Measurements from ENCODE around the gene MACROD1.

The MACROD1 gene

DNA sequence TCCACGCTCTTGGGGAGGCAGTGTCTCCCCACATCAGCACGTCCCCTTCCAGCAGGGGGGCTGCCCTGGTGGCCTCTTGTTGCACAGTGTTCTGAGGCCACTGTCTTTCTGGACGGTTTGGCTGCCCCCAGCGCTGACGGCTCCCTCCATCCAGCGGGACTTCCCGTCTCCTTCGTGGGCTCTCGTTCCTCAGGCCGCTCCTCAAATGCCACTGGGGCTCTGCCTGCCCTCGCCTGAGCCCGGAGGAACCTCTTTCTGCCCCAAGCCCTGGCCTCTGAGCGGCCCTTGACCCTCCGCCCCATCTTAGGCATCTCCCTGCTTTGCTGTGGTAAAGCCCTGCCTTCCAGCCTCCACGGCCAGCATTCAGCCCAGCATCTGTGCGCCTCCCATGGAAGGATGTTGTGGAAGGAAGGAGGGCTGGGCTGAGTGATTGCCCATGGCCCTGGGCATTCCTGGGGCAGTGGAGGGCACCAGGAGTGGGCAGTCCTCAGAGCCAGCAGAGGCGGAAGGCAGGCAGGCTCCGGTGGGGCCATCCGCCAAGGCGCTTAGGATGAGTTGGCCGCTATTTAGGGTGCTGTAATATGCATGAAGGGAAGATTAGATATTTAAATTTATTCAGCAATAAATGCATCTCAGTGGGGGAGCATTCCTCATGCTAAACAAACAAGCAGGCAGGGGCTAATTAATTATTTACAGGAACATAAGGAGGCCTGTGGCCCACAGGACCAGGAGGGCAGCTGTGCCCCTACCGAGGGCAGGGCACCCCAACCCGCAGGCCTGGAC is 161.9 kb downstream of the MACROD1 start:
- Histone ChIP-seq H3K36me3 (ENCODE audit: control insufficient read depth, insufficient read depth, low read length) (no peaks in the 10 kb centered on the region), H3K27ac (ENCODE audit: low read length) (no peak overlapping the region), H3K4me3 (ENCODE audit: low read length) (no peak overlapping the region), H3K9me3 (ENCODE audit: control insufficient read depth, insufficient read depth, low read length) (no peaks in the 10 kb centered on the region), H3K27me3 (ENCODE audit: control insufficient read depth, insufficient read depth, low read length) (peaks cover 27% of the 10 kb centered on the region), H3K4me1 (ENCODE audit: control insufficient read depth, insufficient read depth, low read length) (peaks cover 4% of the 10 kb centered on the region; the same call in 1 of the 2 replicates)
- WGBS (ENCODE audit: insufficient coverage, insufficient read length): no CpG with 5 or more reads among the region's 23 CpGs
- no peak for DNase-seq (ENCODE audit: low read depth, low spot score)

DNA sequence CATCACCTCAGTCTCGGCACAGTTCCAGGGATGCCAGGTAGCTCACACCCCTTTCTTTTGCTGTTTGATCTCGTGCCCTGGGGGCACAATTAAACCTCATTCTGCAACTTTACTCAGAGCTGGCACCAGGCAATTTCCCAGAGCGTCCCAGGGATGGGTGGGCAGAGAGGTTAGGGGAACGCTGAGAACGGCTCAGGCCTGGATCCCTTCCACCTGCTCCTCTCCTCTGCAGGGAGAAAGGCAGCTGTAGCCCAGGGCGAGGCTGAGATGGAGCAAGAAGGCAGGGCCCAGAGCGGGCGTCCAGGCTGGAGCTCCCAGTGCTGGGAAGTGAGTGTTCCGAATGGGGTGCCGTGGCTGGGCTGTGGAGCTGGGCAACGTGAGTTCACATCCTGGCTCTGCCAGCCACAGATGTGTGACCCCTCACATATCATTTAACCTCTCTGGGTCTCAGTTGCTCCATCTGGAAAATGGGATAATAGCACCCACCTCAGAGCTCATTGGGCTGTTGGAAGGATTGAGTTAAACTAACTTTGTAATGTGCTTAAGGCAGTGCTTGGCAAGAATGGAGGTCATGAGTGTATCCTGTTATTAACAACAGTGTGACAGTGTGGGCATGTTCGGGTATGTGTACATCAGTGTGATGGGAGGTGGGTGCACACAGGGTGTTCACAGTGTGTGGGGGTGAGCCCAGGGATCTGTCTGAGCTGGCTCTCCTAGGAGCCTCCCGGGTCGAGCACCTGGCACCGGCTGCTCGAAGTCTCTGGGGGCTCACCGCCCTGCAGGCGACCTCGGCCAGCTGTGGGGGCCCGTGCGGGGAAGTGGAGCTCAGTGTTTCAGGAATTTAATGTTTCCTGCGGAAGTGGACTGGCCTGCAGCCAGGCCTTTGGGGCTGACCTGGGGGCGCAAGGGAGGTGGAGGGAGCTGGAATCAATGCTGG is 164.2 kb downstream of the MACROD1 start:
- Histone ChIP-seq H3K36me3 (ENCODE audit: control insufficient read depth, insufficient read depth, low read length) (peaks cover 8% of the 10 kb centered on the region), H3K27me3 (ENCODE audit: control insufficient read depth, insufficient read depth, low read length) (peaks cover 13% of the 10 kb centered on the region), H3K9me3 (ENCODE audit: control insufficient read depth, insufficient read depth, low read length) (no peaks in the 10 kb centered on the region), H3K27ac (ENCODE audit: low read length) (no peak overlapping the region), H3K4me1 (ENCODE audit: control insufficient read depth, insufficient read depth, low read length) (peaks cover 3% of the 10 kb centered on the region), H3K4me3 (ENCODE audit: low read length) (no peak overlapping the region)
- WGBS (ENCODE audit: insufficient coverage, insufficient read length): no CpG with 5 or more reads among the region's 23 CpGs
- DNase-seq (ENCODE audit: low read depth, low spot score): no peak

- H3K4me3 ChIP-seq (ENCODE audit: low read length): peak overlapping the region; percentile 14; the same call in 1 of the 2 replicates
- H3K27me3 ChIP-seq (ENCODE audit: control insufficient read depth, insufficient read depth, low read length): peaks cover 5% of the 10 kb centered on the region; the same call in 1 of the 2 replicates
- no CpG with 5 or more reads among the region's 60 CpGs for WGBS (ENCODE audit: insufficient coverage, insufficient read length)
- no peak overlapping the region for H3K27ac ChIP-seq (ENCODE audit: low read length)
- peaks cover 3% of the 10 kb centered on the region for H3K4me1 ChIP-seq (ENCODE audit: control insufficient read depth, insufficient read depth, low read length)
- no peak for DNase-seq (ENCODE audit: low read depth, low spot score)
- H3K9me3 ChIP-seq (ENCODE audit: control insufficient read depth, insufficient read depth, low read length): no peaks in the 10 kb centered on the region
- peaks cover 17% of the 10 kb centered on the region for H3K36me3 ChIP-seq (ENCODE audit: control insufficient read depth, insufficient read depth, low read length)
Observed at GRCh38 chr11:64000740-64001483, 165.0 kb downstream of the MACROD1 start.

DNA sequence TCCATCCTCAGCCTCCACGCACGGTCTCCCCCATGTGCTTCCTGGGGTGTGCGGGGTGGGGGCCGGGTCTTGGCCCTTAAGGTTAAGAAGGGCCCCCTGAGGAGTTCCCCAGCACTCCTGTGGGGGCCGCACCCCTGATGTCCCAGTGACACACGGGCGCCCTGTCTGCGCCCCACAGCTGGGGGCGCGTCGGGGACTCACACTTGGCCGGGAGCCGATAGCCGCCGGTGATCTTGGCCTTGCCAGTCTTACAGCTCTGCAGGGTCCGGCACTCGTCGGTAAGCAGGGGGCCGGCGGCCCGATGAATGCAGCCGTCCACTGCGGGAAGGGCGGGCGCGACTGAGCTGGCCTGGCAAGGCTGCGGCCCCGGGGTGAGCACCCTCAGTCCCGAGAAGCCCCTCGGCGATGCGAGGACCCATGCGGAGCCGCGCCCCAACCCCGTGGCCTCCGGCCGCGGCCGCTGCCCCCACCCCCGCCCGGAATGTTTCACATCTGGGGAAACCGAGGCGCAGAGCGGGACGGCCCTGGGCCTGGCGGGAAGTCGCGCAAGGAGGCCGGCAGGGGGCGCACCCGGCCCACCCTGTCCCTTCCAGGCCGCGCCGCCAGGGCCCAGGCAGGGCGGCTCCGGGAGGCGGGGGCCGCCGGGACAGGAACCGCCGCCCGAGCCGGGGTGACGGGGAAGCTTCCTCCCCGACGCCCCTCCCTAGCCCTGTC is 165.7 kb downstream of the MACROD1 start:
- no CpG with 5 or more reads among the region's 67 CpGs for WGBS (ENCODE audit: insufficient coverage, insufficient read length)
- peaks cover 21% of the 10 kb centered on the region for H3K36me3 ChIP-seq (ENCODE audit: control insufficient read depth, insufficient read depth, low read length)
- H3K27ac ChIP-seq (ENCODE audit: low read length): no peak overlapping the region
- no peaks in the 10 kb centered on the region for H3K27me3 ChIP-seq (ENCODE audit: control insufficient read depth, insufficient read depth, low read length)
- H3K9me3 ChIP-seq (ENCODE audit: control insufficient read depth, insufficient read depth, low read length): no peaks in the 10 kb centered on the region
- peak overlapping the region; percentile 40 for H3K4me3 ChIP-seq (ENCODE audit: low read length)
- H3K4me1 ChIP-seq (ENCODE audit: control insufficient read depth, insufficient read depth, low read length): peaks cover 3% of the 10 kb centered on the region
- DNase-seq (ENCODE audit: low read depth, low spot score): no peak

DNA sequence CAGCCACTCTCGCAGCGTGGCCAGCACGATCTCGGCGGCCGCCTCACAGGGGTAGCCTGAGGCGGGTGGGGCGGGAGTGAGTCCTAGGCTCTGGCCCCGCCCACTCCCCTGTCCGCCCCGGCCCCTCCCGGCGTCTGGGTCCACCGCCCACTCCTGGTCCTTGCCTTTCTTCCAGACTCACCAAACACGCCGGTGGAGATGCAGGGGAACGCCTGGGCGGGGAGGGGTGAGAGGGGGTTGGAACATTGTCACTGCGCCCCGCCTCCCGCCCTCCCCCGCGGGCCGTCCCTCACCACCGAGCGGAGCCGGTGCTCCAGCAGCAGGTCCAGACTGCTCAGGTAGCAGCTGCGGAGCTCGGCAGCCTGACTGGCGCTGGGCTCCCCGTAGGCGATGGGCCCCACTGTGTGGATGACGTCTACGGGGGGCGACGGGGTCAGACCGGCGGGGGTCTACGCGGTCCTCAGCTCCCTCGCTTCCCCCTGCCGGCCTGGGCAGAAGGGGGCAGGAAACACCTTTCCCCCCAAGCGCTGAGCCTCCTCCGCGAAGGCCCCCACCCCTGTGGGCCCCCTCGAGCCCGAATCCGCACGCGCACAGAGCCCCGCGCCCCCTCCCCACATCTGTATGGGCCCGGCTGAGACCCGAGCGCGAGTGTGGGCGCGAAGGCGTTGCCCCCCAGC is 166.4 kb downstream of the MACROD1 start:
- no peak for DNase-seq (ENCODE audit: low read depth, low spot score)
- Histone ChIP-seq H3K27ac (ENCODE audit: low read length) (no peak overlapping the region), H3K4me3 (ENCODE audit: low read length) (peak overlapping the region; percentile 40; the same call in 1 of the 2 replicates)

GRCh38 chr11:63998558-63999348 is 167.2 kb downstream of the MACROD1 start:
- WGBS (ENCODE audit: insufficient coverage, insufficient read length): no CpG with 5 or more reads among the region's 54 CpGs
- Histone ChIP-seq H3K36me3 (ENCODE audit: control insufficient read depth, insufficient read depth, low read length) (peaks cover 21% of the 10 kb centered on the region), H3K27me3 (ENCODE audit: control insufficient read depth, insufficient read depth, low read length) (no peaks in the 10 kb centered on the region), H3K27ac (ENCODE audit: low read length) (no peak overlapping the region), H3K9me3 (ENCODE audit: control insufficient read depth, insufficient read depth, low read length) (no peaks in the 10 kb centered on the region), H3K4me1 (ENCODE audit: control insufficient read depth, insufficient read depth, low read length) (peaks cover 3% of the 10 kb centered on the region), H3K4me3 (ENCODE audit: low read length) (peak overlapping the region; percentile 40; the same call in 1 of the 2 replicates)
- no peak for DNase-seq (ENCODE audit: low read depth, low spot score)

More for the DNA sequence above, 166.4 kb downstream of the MACROD1 start:
- no peaks in the 10 kb centered on the region for H3K27me3 ChIP-seq (ENCODE audit: control insufficient read depth, insufficient read depth, low read length)
- H3K36me3 ChIP-seq (ENCODE audit: control insufficient read depth, insufficient read depth, low read length): peaks cover 21% of the 10 kb centered on the region
- H3K9me3 ChIP-seq (ENCODE audit: control insufficient read depth, insufficient read depth, low read length): no peaks in the 10 kb centered on the region
- no CpG with 5 or more reads among the region's 59 CpGs for WGBS (ENCODE audit: insufficient coverage, insufficient read length)
- H3K4me1 ChIP-seq (ENCODE audit: control insufficient read depth, insufficient read depth, low read length): peaks cover 3% of the 10 kb centered on the region

DNA sequence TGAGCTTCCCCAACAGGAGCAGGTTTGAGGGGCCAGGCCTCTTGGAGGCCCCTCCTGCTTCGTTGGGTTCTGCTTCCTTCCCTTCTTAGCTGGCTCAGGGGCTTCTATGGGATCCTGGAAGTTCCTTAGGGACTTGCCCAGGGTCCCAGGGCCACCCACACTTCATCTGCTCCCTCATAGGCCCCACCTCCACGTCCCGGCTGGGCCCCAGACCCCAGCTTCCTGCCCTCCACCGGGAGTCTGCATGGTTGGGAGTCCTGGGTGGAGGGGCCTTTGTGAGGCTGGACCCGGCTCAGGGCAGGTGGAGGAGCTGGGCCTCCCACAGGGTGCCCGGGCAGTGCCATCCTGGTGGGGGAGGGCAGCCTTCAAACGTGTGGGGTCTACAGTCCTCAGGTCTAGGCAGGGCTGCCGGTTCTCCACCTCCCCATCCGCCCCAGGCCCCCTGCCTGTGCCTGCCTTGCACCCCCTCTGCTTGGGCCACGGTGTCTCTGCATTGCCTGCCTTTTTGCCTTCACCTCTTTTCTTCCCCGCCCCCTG is 168.0 kb downstream of the MACROD1 start:
- Histone ChIP-seq H3K4me1 (ENCODE audit: control insufficient read depth, insufficient read depth, low read length) (peaks cover 3% of the 10 kb centered on the region), H3K9me3 (ENCODE audit: control insufficient read depth, insufficient read depth, low read length) (no peaks in the 10 kb centered on the region), H3K36me3 (ENCODE audit: control insufficient read depth, insufficient read depth, low read length) (peaks cover 21% of the 10 kb centered on the region), H3K27me3 (ENCODE audit: control insufficient read depth, insufficient read depth, low read length) (no peaks in the 10 kb centered on the region), H3K4me3 (ENCODE audit: low read length) (no peak overlapping the region), H3K27ac (ENCODE audit: low read length) (no peak overlapping the region)
- WGBS (ENCODE audit: insufficient coverage, insufficient read length): no CpG with 5 or more reads among the region's 11 CpGs
- no peak for DNase-seq (ENCODE audit: low read depth, low spot score)

DNA sequence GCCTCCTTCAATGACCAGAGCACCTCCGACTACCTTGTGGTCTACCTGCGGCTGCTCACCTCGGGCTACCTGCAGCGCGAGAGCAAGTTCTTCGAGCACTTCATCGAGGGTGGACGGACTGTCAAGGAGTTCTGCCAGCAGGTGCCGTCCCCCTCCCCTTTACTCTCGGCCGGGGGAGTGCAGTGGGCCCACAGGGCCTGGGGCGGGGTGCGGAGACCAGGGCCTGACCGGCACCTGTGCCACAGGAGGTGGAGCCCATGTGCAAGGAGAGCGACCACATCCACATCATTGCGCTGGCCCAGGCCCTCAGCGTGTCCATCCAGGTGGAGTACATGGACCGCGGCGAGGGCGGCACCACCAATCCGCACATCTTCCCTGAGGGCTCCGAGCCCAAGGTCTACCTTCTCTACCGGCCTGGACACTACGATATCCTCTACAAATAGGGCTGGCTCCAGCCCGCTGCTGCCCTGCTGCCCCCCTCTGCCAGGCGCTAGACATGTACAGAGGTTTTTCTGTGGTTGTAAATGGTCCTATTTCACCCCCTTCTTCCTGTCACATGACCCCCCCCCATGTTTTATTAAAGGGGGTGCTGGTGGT is 168.7 kb downstream of the MACROD1 start:
- Histone ChIP-seq H3K4me1 (ENCODE audit: control insufficient read depth, insufficient read depth, low read length) (peaks cover 3% of the 10 kb centered on the region), H3K9me3 (ENCODE audit: control insufficient read depth, insufficient read depth, low read length) (no peaks in the 10 kb centered on the region), H3K36me3 (ENCODE audit: control insufficient read depth, insufficient read depth, low read length) (peaks cover 21% of the 10 kb centered on the region), H3K27ac (ENCODE audit: low read length) (no peak overlapping the region), H3K4me3 (ENCODE audit: low read length) (no peak overlapping the region), H3K27me3 (ENCODE audit: control insufficient read depth, insufficient read depth, low read length) (no peaks in the 10 kb centered on the region)
- DNase-seq (ENCODE audit: low read depth, low spot score): no peak
- WGBS (ENCODE audit: insufficient coverage, insufficient read length): no CpG with 5 or more reads among the region's 27 CpGs
